Measurements from ENCODE around the gene CAPS. TPM values are rescaled to one million over a fixed set of nuclear protein-coding genes. Genes with fewer than 3 reads are reported as not detected.

CAPS gene
- total RNA-seq, 1 experiment from 2014 or later: 5.3 TPM

DNA sequence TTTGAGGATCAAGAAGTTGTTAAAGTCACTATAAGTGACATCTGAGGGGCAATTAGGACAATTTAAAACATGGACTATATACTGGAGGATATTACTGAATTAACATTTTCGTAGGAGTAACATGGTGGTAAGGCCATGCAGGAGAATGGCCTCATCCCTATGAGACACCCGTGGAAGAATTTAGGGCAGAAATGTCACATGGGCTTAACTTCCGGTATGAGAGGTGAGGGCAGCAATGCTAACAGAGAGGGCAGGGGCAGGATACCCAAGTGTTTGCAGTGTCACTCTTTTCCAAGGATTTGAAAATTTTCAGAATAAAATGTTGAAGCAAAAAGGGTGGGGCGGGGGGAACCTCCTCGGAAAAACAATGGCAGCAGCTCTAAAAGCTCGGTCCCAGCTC lies 40.2 kb downstream of the CAPS start:
- DNase-seq (ENCODE audit: low spot score) (no peak), ATAC-seq (no peak)
- TF ChIP-seq, protein P1, sequence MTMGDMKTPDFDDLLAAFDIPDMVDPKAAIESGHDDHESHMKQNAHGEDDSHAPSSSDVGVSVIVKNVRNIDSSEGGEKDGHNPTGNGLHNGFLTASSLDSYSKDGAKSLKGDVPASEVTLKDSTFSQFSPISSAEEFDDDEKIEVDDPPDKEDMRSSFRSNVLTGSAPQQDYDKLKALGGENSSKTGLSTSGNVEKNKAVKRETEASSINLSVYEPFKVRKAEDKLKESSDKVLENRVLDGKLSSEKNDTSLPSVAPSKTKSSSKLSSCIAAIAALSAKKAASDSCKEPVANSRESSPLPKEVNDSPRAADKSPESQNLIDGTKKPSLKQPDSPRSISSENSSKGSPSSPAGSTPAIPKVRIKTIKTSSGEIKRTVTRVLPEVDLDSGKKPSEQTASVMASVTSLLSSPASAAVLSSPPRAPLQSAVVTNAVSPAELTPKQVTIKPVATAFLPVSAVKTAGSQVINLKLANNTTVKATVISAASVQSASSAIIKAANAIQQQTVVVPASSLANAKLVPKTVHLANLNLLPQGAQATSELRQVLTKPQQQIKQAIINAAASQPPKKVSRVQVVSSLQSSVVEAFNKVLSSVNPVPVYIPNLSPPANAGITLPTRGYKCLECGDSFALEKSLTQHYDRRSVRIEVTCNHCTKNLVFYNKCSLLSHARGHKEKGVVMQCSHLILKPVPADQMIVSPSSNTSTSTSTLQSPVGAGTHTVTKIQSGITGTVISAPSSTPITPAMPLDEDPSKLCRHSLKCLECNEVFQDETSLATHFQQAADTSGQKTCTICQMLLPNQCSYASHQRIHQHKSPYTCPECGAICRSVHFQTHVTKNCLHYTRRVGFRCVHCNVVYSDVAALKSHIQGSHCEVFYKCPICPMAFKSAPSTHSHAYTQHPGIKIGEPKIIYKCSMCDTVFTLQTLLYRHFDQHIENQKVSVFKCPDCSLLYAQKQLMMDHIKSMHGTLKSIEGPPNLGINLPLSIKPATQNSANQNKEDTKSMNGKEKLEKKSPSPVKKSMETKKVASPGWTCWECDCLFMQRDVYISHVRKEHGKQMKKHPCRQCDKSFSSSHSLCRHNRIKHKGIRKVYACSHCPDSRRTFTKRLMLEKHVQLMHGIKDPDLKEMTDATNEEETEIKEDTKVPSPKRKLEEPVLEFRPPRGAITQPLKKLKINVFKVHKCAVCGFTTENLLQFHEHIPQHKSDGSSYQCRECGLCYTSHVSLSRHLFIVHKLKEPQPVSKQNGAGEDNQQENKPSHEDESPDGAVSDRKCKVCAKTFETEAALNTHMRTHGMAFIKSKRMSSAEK (CRISPR knock-in tag; IDR thresholded peaks at IDR 0.05; ENCODE audit: borderline replicate concordance): no peak
- no peak for TF ChIP-seq NR3C1 (CRISPR knock-in tag; conservative IDR thresholded peaks at IDR 0.05; ENCODE audit: low read depth)
- no peak for TF ChIP-seq ELF4 (CRISPR knock-in tag; IDR thresholded peaks at IDR 0.05; ENCODE audit: low read depth)
- TF ChIP-seq, protein P2, sequence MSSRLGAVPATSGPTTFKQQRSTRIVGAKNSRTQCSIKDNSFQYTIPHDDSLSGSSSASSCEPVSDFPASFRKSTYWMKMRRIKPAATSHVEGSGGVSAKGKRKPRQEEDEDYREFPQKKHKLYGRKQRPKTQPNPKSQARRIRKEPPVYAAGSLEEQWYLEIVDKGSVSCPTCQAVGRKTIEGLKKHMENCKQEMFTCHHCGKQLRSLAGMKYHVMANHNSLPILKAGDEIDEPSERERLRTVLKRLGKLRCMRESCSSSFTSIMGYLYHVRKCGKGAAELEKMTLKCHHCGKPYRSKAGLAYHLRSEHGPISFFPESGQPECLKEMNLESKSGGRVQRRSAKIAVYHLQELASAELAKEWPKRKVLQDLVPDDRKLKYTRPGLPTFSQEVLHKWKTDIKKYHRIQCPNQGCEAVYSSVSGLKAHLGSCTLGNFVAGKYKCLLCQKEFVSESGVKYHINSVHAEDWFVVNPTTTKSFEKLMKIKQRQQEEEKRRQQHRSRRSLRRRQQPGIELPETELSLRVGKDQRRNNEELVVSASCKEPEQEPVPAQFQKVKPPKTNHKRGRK (CRISPR knock-in tag; IDR thresholded peaks at IDR 0.05; ENCODE audit: borderline replicate concordance): no peak
- TF ChIP-seq MYBL2 (CRISPR knock-in tag; IDR thresholded peaks at IDR 0.05): no peak
- no peak for TF ChIP-seq GTF2I (CRISPR knock-in tag; conservative IDR thresholded peaks at IDR 0.05)
- TF ChIP-seq, protein P3, sequence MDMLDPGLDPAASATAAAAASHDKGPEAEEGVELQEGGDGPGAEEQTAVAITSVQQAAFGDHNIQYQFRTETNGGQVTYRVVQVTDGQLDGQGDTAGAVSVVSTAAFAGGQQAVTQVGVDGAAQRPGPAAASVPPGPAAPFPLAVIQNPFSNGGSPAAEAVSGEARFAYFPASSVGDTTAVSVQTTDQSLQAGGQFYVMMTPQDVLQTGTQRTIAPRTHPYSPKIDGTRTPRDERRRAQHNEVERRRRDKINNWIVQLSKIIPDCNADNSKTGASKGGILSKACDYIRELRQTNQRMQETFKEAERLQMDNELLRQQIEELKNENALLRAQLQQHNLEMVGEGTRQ (CRISPR knock-in tag; IDR thresholded peaks at IDR 0.05): no peak
- TF ChIP-seq ZNF263 (CRISPR knock-in tag; IDR thresholded peaks at IDR 0.05; ENCODE audit: low read depth): no peak
- TF ChIP-seq, protein P4, sequence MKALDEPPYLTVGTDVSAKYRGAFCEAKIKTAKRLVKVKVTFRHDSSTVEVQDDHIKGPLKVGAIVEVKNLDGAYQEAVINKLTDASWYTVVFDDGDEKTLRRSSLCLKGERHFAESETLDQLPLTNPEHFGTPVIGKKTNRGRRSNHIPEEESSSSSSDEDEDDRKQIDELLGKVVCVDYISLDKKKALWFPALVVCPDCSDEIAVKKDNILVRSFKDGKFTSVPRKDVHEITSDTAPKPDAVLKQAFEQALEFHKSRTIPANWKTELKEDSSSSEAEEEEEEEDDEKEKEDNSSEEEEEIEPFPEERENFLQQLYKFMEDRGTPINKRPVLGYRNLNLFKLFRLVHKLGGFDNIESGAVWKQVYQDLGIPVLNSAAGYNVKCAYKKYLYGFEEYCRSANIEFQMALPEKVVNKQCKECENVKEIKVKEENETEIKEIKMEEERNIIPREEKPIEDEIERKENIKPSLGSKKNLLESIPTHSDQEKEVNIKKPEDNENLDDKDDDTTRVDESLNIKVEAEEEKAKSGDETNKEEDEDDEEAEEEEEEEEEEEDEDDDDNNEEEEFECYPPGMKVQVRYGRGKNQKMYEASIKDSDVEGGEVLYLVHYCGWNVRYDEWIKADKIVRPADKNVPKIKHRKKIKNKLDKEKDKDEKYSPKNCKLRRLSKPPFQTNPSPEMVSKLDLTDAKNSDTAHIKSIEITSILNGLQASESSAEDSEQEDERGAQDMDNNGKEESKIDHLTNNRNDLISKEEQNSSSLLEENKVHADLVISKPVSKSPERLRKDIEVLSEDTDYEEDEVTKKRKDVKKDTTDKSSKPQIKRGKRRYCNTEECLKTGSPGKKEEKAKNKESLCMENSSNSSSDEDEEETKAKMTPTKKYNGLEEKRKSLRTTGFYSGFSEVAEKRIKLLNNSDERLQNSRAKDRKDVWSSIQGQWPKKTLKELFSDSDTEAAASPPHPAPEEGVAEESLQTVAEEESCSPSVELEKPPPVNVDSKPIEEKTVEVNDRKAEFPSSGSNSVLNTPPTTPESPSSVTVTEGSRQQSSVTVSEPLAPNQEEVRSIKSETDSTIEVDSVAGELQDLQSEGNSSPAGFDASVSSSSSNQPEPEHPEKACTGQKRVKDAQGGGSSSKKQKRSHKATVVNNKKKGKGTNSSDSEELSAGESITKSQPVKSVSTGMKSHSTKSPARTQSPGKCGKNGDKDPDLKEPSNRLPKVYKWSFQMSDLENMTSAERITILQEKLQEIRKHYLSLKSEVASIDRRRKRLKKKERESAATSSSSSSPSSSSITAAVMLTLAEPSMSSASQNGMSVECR (CRISPR knock-in tag; IDR thresholded peaks at IDR 0.05; ENCODE audit: borderline replicate concordance): no peak
- peaks cover 95% of the 10 kb centered on the region for H3K4me1 Mint-ChIP-seq
- no peaks in the 10 kb centered on the region for H3K36me3 Mint-ChIP-seq
- CTCF ChIA-PET: interaction anchor here (0.9 to 9.0 kb wide), 3 partner anchors 14 to 150 kb away, joined by 4 to 95 read pairs (median 10); no protein-coding TSS in a partner anchor
- H3K9me3 Mint-ChIP-seq: no peaks in the 10 kb centered on the region
- 0 out of 2 replicates have a peak overlapping the region, but pooled peaks have one; percentile 6 for H3K4me3 Mint-ChIP-seq
- peak overlapping the region; percentile 88 for H3K27ac Mint-ChIP-seq
- POLR2A ChIA-PET: no interaction called here
- no peaks in the 10 kb centered on the region; the same call in 1 of the 2 replicates for H3K27me3 Mint-ChIP-seq (ENCODE audit: low read depth)

DNA sequence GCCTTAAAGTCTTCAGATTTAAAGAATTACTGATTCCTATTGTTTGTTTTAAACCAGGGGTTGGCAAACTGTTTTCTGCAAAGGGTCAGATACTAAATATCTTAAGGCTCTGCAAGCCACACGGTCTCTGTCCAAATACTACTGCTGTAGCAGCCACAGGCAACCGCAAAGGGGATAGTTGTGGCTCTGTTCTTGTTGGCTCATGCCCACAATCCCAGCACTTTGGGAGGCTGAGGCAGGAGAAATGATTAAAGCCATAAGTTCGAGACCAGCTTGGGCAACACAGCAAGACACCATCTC lies 41.5 kb downstream of the CAPS start:
- H3K9me3 Mint-ChIP-seq: no peaks in the 10 kb centered on the region
- ATAC-seq: no peak
- CTCF ChIA-PET: interaction anchor here (1.0 to 5.2 kb wide), 3 partner anchors 13 to 152 kb away, joined by 3 to 41 read pairs (median 10); no protein-coding TSS in a partner anchor
- no peaks in the 10 kb centered on the region for H3K36me3 Mint-ChIP-seq
- H3K4me1 Mint-ChIP-seq: peaks cover 88% of the 10 kb centered on the region
- no peak overlapping the region for H3K27ac Mint-ChIP-seq
- POLR2A ChIA-PET: no interaction called here
- no peak for DNase-seq (ENCODE audit: low spot score)
- no peak overlapping the region for H3K4me3 Mint-ChIP-seq
- H3K27me3 Mint-ChIP-seq (ENCODE audit: low read depth): no peaks in the 10 kb centered on the region
- TF ChIP-seq RELA (CRISPR knock-in tag; IDR thresholded peaks at IDR 0.05; ENCODE audit: borderline replicate concordance): no peak
- TF ChIP-seq, protein P5, sequence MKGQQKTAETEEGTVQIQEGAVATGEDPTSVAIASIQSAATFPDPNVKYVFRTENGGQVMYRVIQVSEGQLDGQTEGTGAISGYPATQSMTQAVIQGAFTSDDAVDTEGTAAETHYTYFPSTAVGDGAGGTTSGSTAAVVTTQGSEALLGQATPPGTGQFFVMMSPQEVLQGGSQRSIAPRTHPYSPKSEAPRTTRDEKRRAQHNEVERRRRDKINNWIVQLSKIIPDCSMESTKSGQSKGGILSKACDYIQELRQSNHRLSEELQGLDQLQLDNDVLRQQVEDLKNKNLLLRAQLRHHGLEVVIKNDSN (CRISPR knock-in tag; IDR thresholded peaks at IDR 0.05): no peak
- no peak for TF ChIP-seq ELF4 (CRISPR knock-in tag; IDR thresholded peaks at IDR 0.05; ENCODE audit: low read depth)
- no peak for TF ChIP-seq GTF2I (CRISPR knock-in tag; conservative IDR thresholded peaks at IDR 0.05)
- TF ChIP-seq, protein P6, sequence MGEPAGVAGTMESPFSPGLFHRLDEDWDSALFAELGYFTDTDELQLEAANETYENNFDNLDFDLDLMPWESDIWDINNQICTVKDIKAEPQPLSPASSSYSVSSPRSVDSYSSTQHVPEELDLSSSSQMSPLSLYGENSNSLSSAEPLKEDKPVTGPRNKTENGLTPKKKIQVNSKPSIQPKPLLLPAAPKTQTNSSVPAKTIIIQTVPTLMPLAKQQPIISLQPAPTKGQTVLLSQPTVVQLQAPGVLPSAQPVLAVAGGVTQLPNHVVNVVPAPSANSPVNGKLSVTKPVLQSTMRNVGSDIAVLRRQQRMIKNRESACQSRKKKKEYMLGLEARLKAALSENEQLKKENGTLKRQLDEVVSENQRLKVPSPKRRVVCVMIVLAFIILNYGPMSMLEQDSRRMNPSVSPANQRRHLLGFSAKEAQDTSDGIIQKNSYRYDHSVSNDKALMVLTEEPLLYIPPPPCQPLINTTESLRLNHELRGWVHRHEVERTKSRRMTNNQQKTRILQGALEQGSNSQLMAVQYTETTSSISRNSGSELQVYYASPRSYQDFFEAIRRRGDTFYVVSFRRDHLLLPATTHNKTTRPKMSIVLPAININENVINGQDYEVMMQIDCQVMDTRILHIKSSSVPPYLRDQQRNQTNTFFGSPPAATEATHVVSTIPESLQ (CRISPR knock-in tag; IDR thresholded peaks at IDR 0.05): no peak
- TF ChIP-seq MYBL2 (CRISPR knock-in tag; IDR thresholded peaks at IDR 0.05): no peak
- TF ChIP-seq, protein P7, sequence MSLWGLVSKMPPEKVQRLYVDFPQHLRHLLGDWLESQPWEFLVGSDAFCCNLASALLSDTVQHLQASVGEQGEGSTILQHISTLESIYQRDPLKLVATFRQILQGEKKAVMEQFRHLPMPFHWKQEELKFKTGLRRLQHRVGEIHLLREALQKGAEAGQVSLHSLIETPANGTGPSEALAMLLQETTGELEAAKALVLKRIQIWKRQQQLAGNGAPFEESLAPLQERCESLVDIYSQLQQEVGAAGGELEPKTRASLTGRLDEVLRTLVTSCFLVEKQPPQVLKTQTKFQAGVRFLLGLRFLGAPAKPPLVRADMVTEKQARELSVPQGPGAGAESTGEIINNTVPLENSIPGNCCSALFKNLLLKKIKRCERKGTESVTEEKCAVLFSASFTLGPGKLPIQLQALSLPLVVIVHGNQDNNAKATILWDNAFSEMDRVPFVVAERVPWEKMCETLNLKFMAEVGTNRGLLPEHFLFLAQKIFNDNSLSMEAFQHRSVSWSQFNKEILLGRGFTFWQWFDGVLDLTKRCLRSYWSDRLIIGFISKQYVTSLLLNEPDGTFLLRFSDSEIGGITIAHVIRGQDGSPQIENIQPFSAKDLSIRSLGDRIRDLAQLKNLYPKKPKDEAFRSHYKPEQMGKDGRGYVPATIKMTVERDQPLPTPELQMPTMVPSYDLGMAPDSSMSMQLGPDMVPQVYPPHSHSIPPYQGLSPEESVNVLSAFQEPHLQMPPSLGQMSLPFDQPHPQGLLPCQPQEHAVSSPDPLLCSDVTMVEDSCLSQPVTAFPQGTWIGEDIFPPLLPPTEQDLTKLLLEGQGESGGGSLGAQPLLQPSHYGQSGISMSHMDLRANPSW (CRISPR knock-in tag; conservative IDR thresholded peaks at IDR 0.05; ENCODE audit: low read depth): no peak
- TF ChIP-seq NR3C1 (CRISPR knock-in tag; conservative IDR thresholded peaks at IDR 0.05; ENCODE audit: low read depth): no peak
- TF ChIP-seq, protein P8, sequence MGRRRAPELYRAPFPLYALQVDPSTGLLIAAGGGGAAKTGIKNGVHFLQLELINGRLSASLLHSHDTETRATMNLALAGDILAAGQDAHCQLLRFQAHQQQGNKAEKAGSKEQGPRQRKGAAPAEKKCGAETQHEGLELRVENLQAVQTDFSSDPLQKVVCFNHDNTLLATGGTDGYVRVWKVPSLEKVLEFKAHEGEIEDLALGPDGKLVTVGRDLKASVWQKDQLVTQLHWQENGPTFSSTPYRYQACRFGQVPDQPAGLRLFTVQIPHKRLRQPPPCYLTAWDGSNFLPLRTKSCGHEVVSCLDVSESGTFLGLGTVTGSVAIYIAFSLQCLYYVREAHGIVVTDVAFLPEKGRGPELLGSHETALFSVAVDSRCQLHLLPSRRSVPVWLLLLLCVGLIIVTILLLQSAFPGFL (CRISPR knock-in tag; IDR thresholded peaks at IDR 0.05; ENCODE audit: borderline replicate concordance): no peak
- TF ChIP-seq HMGA2 (CRISPR knock-in tag; IDR thresholded peaks at IDR 0.05): no peak
